GM12872 (cell line): Measurements from ENCODE around the gene SELENON.

Source experiments
- TF ChIP-seq, protein P1 (sequence below): IDR thresholded peaks from 3 replicates; pipeline ENCODE4 v1.5.1; 2011; ENCODE audit warnings: low read depth, mild to moderate bottlenecking, low read length, moderate library complexity; ENCODE audit not compliant: insufficient read depth

SELENON gene

DNA sequence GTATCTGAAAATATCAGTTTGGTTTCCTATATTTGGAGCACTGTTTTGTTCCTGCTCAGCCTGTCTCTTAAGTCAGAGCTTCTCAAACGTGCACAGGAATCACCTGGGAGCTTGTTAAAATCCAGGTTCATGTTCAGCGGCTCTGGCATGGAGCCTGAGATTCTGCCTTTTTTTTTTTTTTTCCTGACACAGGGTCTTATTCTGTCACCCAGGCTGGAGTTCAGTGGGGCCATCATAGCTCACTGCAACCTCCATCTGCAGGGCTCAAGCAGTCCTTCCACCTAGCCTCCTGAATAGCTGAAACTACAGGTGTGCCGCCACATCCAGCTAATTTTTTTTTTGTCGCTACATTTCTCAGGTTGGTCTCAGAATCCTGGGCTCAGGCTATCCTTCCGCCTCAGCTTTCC is 12.2 kb upstream of the SELENON start:
- TF ChIP-seq, protein P1, sequence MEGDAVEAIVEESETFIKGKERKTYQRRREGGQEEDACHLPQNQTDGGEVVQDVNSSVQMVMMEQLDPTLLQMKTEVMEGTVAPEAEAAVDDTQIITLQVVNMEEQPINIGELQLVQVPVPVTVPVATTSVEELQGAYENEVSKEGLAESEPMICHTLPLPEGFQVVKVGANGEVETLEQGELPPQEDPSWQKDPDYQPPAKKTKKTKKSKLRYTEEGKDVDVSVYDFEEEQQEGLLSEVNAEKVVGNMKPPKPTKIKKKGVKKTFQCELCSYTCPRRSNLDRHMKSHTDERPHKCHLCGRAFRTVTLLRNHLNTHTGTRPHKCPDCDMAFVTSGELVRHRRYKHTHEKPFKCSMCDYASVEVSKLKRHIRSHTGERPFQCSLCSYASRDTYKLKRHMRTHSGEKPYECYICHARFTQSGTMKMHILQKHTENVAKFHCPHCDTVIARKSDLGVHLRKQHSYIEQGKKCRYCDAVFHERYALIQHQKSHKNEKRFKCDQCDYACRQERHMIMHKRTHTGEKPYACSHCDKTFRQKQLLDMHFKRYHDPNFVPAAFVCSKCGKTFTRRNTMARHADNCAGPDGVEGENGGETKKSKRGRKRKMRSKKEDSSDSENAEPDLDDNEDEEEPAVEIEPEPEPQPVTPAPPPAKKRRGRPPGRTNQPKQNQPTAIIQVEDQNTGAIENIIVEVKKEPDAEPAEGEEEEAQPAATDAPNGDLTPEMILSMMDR = no peak

DNA sequence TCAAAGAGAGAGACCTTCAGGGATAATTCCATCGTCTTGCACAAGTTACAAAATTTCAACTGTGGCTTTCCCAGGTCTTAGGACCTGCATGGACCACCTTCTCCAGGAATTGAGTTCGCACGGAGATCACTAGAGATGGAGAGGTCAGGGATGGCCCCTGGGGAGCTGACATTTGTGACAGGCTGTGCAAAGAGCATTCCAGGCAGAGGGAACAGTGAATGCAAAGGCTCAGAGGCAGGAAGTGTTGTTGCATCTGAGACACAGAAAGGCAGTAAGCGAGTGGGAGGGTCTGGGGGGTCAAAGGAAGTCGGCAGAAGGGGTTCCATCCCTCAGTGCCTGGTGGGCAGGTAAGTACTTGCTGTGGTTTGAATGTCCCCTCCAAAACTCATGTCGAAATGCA is 9.5 kb upstream of the SELENON start:
- TF ChIP-seq, protein P1 = no peak

GRCh38 chr1:25792115-25792514 is 7.9 kb upstream of the SELENON start:
- TF ChIP-seq, protein P1 = no peak

DNA sequence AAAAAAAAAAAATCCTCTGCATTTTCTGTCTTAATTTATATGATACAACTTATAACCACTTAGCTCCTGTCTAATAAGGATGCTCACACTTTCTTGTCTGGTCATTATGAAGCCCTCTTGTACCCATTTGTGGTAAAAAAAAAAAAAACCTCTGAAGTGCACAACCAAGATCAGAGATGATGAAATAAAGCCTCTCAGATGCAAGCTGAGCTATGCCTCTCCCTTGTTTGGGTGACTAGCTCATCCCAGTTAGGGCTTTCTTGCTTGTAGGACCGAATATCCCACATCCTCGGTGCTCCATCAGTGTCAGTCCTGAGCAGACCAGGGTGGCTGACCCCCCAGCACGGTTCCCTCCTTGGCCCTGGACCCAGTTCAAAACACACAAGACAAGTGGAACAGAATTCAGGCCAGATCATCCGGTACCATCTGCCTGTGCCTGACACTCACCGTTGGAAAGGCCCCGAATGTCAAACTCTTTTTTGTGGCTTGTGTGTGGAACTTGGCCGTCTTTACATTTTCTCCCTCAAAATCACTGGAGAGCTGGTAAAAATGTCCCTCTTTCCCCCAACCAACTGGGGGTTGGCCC is 6.3 kb upstream of the SELENON start:
- TF ChIP-seq, protein P1 = no peak

DNA sequence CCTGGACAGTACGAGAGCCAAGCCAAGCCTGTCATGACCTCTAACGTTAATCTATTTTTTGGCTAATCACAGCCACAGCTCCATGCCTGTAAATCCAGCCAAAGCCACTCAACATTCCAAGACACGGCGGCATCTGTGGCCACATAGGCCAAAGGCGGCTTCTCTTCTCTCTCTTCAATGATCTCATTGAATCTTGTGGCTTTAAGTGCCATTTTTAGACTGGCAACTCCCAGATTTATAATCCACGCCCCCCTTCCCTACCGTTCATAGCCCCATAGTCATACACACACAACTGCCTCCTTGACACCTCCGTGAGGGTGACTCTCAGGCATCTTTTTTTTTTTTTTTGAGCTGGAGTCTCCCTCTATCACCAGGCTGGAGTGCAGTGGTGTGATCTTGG is 5.7 kb upstream of the SELENON start:
- TF ChIP-seq, protein P1 = no peak

- TF ChIP-seq, protein P1 = no peak
Observed at GRCh38 chr1:25795211-25795610, 4.8 kb upstream of the SELENON start.

DNA sequence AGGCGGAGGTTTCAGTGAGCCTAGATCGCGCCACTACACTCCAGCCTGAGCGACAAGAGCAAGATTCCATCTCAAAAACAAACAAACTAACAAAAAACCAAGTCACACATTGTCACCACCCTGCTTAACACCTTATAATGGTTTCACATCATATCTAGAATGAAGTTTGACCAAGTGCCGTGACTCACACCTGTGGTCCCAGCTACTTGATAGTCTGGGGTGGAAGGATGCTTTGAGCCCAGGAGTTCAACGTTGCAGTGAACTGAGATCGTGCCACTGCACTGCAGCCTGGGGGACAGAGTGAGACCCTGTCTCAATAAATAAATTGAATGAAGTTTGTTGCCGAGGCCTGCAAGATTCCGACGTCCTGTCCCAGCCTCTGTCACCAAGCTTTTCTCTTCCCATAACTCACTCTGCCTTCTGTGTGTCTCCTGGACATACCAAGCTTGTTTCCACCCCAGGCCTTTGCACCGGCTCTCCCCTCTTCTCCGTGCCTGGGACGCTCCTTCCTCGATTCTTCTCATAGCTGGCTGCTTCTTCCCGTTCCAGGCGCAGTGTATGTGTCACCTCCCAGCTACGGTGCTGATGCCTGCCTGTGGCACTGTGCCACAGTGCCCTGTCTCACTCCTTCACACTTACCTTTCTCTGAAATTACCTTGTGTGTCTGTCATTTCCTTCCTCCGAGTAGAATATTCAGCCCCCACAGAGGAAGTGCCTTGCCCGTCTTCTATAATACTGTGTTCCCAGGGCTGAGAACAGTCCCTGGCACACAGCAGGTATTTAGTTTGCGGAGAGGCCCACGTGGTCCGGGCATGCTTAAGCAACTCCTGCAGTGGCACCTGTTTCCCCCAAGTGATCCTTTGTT is 3.8 kb upstream of the SELENON start:
- TF ChIP-seq, protein P1 = no peak
